Activated gamma-delta T cell treated with Interleukin-2 at 50 U/mL for 16 hours (primary cell): ENCODE results near the gene NTM.

Source experiments
- DNase-seq: peaks from one replicate; pipeline ENCODE4 v3.0.0-alpha.2; 2020

The NTM gene

GRCh38 chr11:131942878-131943277 lies 572.5 kb downstream of the NTM start:
- no peak for DNase-seq

- DNase-seq = no peak
Observed at GRCh38 chr11:131943295-131943694, 572.9 kb downstream of the NTM start.

- DNase-seq = no peak
Observed at GRCh38 chr11:131944736-131945135, 574.3 kb downstream of the NTM start.

- no peak for DNase-seq
Observed at GRCh38 chr11:131945706-131946105, 575.3 kb downstream of the NTM start.

- no peak for DNase-seq
Observed at GRCh38 chr11:131947511-131947910, 577.1 kb downstream of the NTM start.

GRCh38 chr11:131951121-131951520 lies 580.7 kb downstream of the NTM start:
- DNase-seq = no peak

GRCh38 chr11:131954146-131954545 lies 583.7 kb downstream of the NTM start:
- DNase-seq = no peak

- no peak for DNase-seq
Observed at GRCh38 chr11:131955904-131956303, 585.5 kb downstream of the NTM start.

GRCh38 chr11:131957201-131957600 lies 586.8 kb downstream of the NTM start:
- DNase-seq = no peak

GRCh38 chr11:131957875-131958274 lies 587.5 kb downstream of the NTM start:
- no peak for DNase-seq

GRCh38 chr11:131962818-131963217 lies 592.4 kb downstream of the NTM start:
- no peak for DNase-seq

- DNase-seq = no peak
Observed at GRCh38 chr11:131964698-131965483, 594.5 kb downstream of the NTM start.

- no peak for DNase-seq
Observed at GRCh38 chr11:131965504-131965903, 595.1 kb downstream of the NTM start.

- DNase-seq = no peak
Observed at GRCh38 chr11:131966667-131967066, 596.3 kb downstream of the NTM start.

- no peak for DNase-seq
Observed at GRCh38 chr11:131969261-131969660, 598.8 kb downstream of the NTM start.

- DNase-seq = no peak
Observed at GRCh38 chr11:131973061-131973460, 602.6 kb downstream of the NTM start.

- no peak for DNase-seq
Observed at GRCh38 chr11:131975619-131976018, 605.2 kb downstream of the NTM start.

GRCh38 chr11:131976021-131976420 lies 605.6 kb downstream of the NTM start:
- no peak for DNase-seq

GRCh38 chr11:131977231-131977630 lies 606.8 kb downstream of the NTM start:
- DNase-seq = no peak

GRCh38 chr11:131977854-131978253 lies 607.4 kb downstream of the NTM start:
- DNase-seq = no peak

GRCh38 chr11:131978351-131978750 lies 607.9 kb downstream of the NTM start:
- DNase-seq = no peak

- DNase-seq = no peak
Observed at GRCh38 chr11:131979364-131979763, 608.9 kb downstream of the NTM start.

- DNase-seq = no peak
Observed at GRCh38 chr11:131980199-131980598, 609.8 kb downstream of the NTM start.

GRCh38 chr11:131980888-131981668 lies 610.7 kb downstream of the NTM start:
- DNase-seq = no peak
